H9 (cell line): ENCODE results near the gene DDX51. TPM values are rescaled to one million over a fixed set of nuclear protein-coding genes. Genes with fewer than 3 reads are reported as not detected.

Experiments used
- DNase-seq: peaks from one replicate; pipeline ENCODE4 v3.0.0-alpha.2; 2017
- H2AFZ ChIP-seq: one replicate; pipeline ENCODE4 v1.6.1; 2013; ENCODE audit warnings: mild to moderate bottlenecking, low read length, control low read depth, moderate library complexity
- H2AK5ac ChIP-seq: 2 replicates; pipeline ENCODE4 v1.6.1; 2013; ENCODE audit warnings: low read length, control low read depth, mixed read lengths; ENCODE audit not compliant: insufficient read length
- H2BK120ac ChIP-seq: one replicate; pipeline ENCODE4 v1.6.1; 2013; ENCODE audit warnings: low read depth, mild to moderate bottlenecking, low read length, control low read depth, inconsistent platforms; ENCODE audit not compliant: poor library complexity, severe bottlenecking
- H2BK12ac ChIP-seq: 2 replicates; pipeline ENCODE4 v1.6.1; 2013; ENCODE audit warnings: low read length, control low read depth, mixed read lengths, low read depth; ENCODE audit not compliant: insufficient read length
- H2BK15ac ChIP-seq: 2 replicates; pipeline ENCODE4 v1.6.1; 2013; ENCODE audit warnings: low read depth, low read length, control low read depth
- H2BK20ac ChIP-seq: one replicate; pipeline ENCODE4 v1.6.1; 2013; ENCODE audit warnings: low read depth, mild to moderate bottlenecking, low read length, control low read depth, inconsistent platforms; ENCODE audit not compliant: poor library complexity, severe bottlenecking
- H2BK5ac ChIP-seq: 2 replicates; pipeline ENCODE4 v1.6.1; 2013; ENCODE audit warnings: low read length, control low read depth, mixed read lengths; ENCODE audit not compliant: insufficient read length
- H3K14ac ChIP-seq: 2 replicates; pipeline ENCODE4 v1.6.1; 2013; ENCODE audit warnings: low read length, control low read depth; ENCODE audit not compliant: insufficient read depth
- H3K18ac ChIP-seq: 2 replicates; pipeline ENCODE4 v1.6.1; 2013; ENCODE audit warnings: low read depth, mild to moderate bottlenecking, mixed read lengths, low read length, control low read depth; ENCODE audit not compliant: insufficient read length
- H3K23ac ChIP-seq: 2 replicates; pipeline ENCODE4 v1.6.1; 2013; ENCODE audit warnings: low read length, control low read depth, mixed read lengths, low read depth; ENCODE audit not compliant: insufficient read length
- H3K23me2 ChIP-seq: 2 replicates; pipeline ENCODE4 v1.6.1; 2013; ENCODE audit warnings: low read depth, mild to moderate bottlenecking, mixed read lengths, low read length, control low read depth; ENCODE audit not compliant: insufficient read length, poor library complexity, severe bottlenecking
- H3K27ac ChIP-seq: 2 replicates; pipeline ENCODE4 v1.5.1; 2013; ENCODE audit warnings: low read length, control low read depth, mixed read lengths, low read depth; ENCODE audit not compliant: insufficient read length
- H3K27me3 ChIP-seq: 2 replicates; pipeline ENCODE4 v1.6.1; 2013; ENCODE audit warnings: low read length, control low read depth, inconsistent platforms; ENCODE audit not compliant: insufficient read depth
- H3K4ac ChIP-seq: 2 replicates; pipeline ENCODE4 v1.6.1; 2013; ENCODE audit warnings: low read depth, mild to moderate bottlenecking, control low read depth, inconsistent platforms, low read length, moderate library complexity
- H3K4me1 ChIP-seq: 2 replicates; pipeline ENCODE4 v1.6.1; 2013; ENCODE audit warnings: low read length, control low read depth, inconsistent platforms; ENCODE audit not compliant: insufficient read depth
- H3K4me2 ChIP-seq: 2 replicates; pipeline ENCODE4 v1.6.1; 2013; ENCODE audit warnings: low read length, control low read depth, mixed read lengths; ENCODE audit not compliant: insufficient read length, insufficient read depth
- H3K56ac ChIP-seq: 2 replicates; pipeline ENCODE4 v1.6.1; 2013; ENCODE audit warnings: low read depth, mild to moderate bottlenecking, mixed read lengths, low read length, control low read depth; ENCODE audit not compliant: insufficient read length
- H3K79me1 ChIP-seq: 2 replicates; pipeline ENCODE4 v1.6.1; 2013; ENCODE audit warnings: low read depth, mild to moderate bottlenecking, moderate library complexity, low read length, control low read depth, inconsistent platforms; ENCODE audit not compliant: insufficient read depth, poor library complexity, severe bottlenecking
- H3K79me2 ChIP-seq: 2 replicates; pipeline ENCODE4 v1.6.1; 2013; ENCODE audit warnings: low read length, control low read depth, inconsistent platforms; ENCODE audit not compliant: insufficient read depth
- H3K9ac ChIP-seq: 2 replicates; pipeline ENCODE4 v1.6.1; 2013; ENCODE audit warnings: low read length, control low read depth, mixed read lengths; ENCODE audit not compliant: insufficient read length; ENCODE audit errors: extremely low read depth
- H3K9me3 ChIP-seq: one replicate; pipeline ENCODE4 v1.6.1; 2013; ENCODE audit warnings: low read depth, low read length, inconsistent platforms; ENCODE audit not compliant: control insufficient read depth
- H3T11ph ChIP-seq: one replicate; pipeline ENCODE4 v1.6.1; 2013; ENCODE audit warnings: mild to moderate bottlenecking, low read length, control low read depth, inconsistent platforms
- H4K20me1 ChIP-seq: one replicate; pipeline ENCODE4 v1.6.1; 2013; ENCODE audit not compliant: control insufficient read depth, insufficient read length, insufficient read depth
- H4K5ac ChIP-seq: 2 replicates; pipeline ENCODE4 v1.6.1; 2013; ENCODE audit warnings: low read depth, mild to moderate bottlenecking, mixed read lengths, low read length, control low read depth; ENCODE audit not compliant: insufficient read length
- H4K8ac ChIP-seq: replicated peaks from 2 replicates; pipeline ENCODE4 v1.6.1; 2013; ENCODE audit warnings: low read length, control low read depth, mixed read lengths, low read depth; ENCODE audit not compliant: insufficient read length
- H4K91ac ChIP-seq: 2 replicates; pipeline ENCODE4 v1.6.1; 2013; ENCODE audit warnings: low read depth, mild to moderate bottlenecking, moderate library complexity, mixed read lengths, low read length, control low read depth; ENCODE audit not compliant: insufficient read length
- H3K27ac Mint-ChIP-seq, 3 experiments: 2 replicates in 2 of 3; 3 replicates in 1 of 3; pipeline ENCODE4 v1.8.0; 2020 to 2021; ENCODE audit warnings: mixed read lengths in 3 of 3, mild to moderate bottlenecking in 1 of 3, moderate library complexity in 1 of 3
- H3K27me3 Mint-ChIP-seq: 2 replicates; pipeline ENCODE4 v1.8.0; 2021; ENCODE audit warnings: low read depth, mild to moderate bottlenecking, moderate library complexity, mixed read lengths
- H3K36me3 Mint-ChIP-seq, 3 experiments: 2 replicates in 2 of 3; 3 replicates in 1 of 3; pipeline ENCODE4 v1.8.0; 2020 to 2021; ENCODE audit warnings: low read depth in 3 of 3, mixed read lengths in 3 of 3; ENCODE audit not compliant: insufficient read depth in 1 of 3
- H3K4me1 Mint-ChIP-seq, 2 experiments: 2 replicates each; pipeline ENCODE4 v1.8.0; 2020; ENCODE audit warnings: mixed read lengths in 2 of 2
- H3K4me3 Mint-ChIP-seq, 2 experiments: 2 replicates in 1 of 2; 3 replicates in 1 of 2; pipeline ENCODE4 v1.8.0; 2020 to 2021; ENCODE audit warnings: mild to moderate bottlenecking in 2 of 2, mixed read lengths in 2 of 2, moderate library complexity in 1 of 2
- H3K9me3 Mint-ChIP-seq, 2 experiments: 2 replicates in 1 of 2; 3 replicates in 1 of 2; pipeline ENCODE4 v1.8.0; 2020; ENCODE audit warnings: mild to moderate bottlenecking in 2 of 2, mixed read lengths in 2 of 2, moderate library complexity in 1 of 2
- WGBS: extraction: QIAGEN DNeasy Blood & Tissue Kit; methylation state at CpG from one replicate; pipeline ENCODE4 v1.1.7; 2013; ENCODE audit warnings: missing lambda C conversion rate, low lambda C conversion rate, mixed read lengths; ENCODE audit not compliant: insufficient read length; ENCODE audit errors: extremely low coverage; 5-methylcytosine and 5-hydroxymethylcytosine counted together
- total RNA-seq: library from RNA; stranded (reverse); gene quantifications from 2 replicates; pipeline ENCODE4 v1.2.1, GENCODE V29; 2021
- TF ChIP-seq, protein P1 (sequence below): fragments of 200-600 bp; sonication (generic); conservative IDR thresholded peaks from 3 replicates; pipeline ENCODE4 v1.8.0; 2021; ENCODE audit warnings: antibody characterized with exemption, mild to moderate bottlenecking

DDX51 gene
- total RNA-seq, 1 experiment from 2014 or later: 37.9 TPM

DNA sequence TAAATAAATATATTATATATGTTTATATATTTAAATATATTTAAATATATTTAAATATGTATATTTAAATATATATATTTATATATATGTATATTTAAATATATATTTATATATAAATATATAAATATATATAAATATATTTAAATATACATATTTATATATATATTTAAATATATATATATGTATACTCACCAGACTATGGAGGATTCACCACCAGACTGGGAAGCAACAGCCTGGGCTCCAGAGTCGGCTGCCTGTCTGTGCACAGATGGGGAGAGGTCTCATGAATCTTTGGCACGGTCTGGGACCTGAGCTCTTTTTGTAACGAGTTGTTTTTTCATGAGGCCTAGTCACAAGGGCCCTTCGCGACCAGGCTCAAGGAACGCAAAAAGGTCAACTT lies 21.5 kb upstream of the DDX51 start:
- Histone ChIP-seq H2BK15ac (no peak overlapping the region), H4K91ac (no peak overlapping the region), H3K56ac (no peak overlapping the region), H4K5ac (no peak overlapping the region), H3K4ac (no peak overlapping the region), H3K4me1 (no peaks in the 10 kb centered on the region), H2AFZ (no peak overlapping the region), H4K20me1 (no peaks in the 10 kb centered on the region), H3K79me1 (no peaks in the 10 kb centered on the region), H3T11ph (no peak overlapping the region), H2AK5ac (no peak overlapping the region), H3K27ac (no peak overlapping the region), H3K27me3 (no peaks in the 10 kb centered on the region; the same call in 1 of the 2 replicates), H2BK20ac (no peak overlapping the region), H3K4me2 (no peak overlapping the region), H2BK120ac (no peak overlapping the region), H2BK12ac (no peak overlapping the region), H3K9ac (no peak overlapping the region), H3K14ac (no peak overlapping the region), H3K9me3 (no peaks in the 10 kb centered on the region), H3K18ac (no peak overlapping the region), H3K23ac (no peak overlapping the region), H3K79me2 (no peaks in the 10 kb centered on the region), H2BK5ac (no peak overlapping the region), H3K23me2 (no peaks in the 10 kb centered on the region), H4K8ac (no peak overlapping the region)
- no peak overlapping the region; a peak in 1 of 7 replicates for H3K27ac Mint-ChIP-seq
- H3K9me3 Mint-ChIP-seq: peaks cover 9 to 13% of the 10 kb centered on the region in 2 experiments; a peak in 4 of 5 replicates
- H3K36me3 Mint-ChIP-seq: peaks cover 0 to 6% (median 0%) of the 10 kb centered on the region in 3 experiments; a peak in 1 of 7 replicates
- H3K4me3 Mint-ChIP-seq: no peak overlapping the region
- no CpG with 5 or more reads among the region's 6 CpGs for WGBS
- peaks cover 61% of the 10 kb centered on the region for H3K27me3 Mint-ChIP-seq
- TF ChIP-seq, protein P1, sequence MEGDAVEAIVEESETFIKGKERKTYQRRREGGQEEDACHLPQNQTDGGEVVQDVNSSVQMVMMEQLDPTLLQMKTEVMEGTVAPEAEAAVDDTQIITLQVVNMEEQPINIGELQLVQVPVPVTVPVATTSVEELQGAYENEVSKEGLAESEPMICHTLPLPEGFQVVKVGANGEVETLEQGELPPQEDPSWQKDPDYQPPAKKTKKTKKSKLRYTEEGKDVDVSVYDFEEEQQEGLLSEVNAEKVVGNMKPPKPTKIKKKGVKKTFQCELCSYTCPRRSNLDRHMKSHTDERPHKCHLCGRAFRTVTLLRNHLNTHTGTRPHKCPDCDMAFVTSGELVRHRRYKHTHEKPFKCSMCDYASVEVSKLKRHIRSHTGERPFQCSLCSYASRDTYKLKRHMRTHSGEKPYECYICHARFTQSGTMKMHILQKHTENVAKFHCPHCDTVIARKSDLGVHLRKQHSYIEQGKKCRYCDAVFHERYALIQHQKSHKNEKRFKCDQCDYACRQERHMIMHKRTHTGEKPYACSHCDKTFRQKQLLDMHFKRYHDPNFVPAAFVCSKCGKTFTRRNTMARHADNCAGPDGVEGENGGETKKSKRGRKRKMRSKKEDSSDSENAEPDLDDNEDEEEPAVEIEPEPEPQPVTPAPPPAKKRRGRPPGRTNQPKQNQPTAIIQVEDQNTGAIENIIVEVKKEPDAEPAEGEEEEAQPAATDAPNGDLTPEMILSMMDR: no peak
- DNase-seq: no peak
- 0 out of 4 replicates have a peak, but pooled peaks cover 0 to 2% of the 10 kb centered on the region in 2 experiments for H3K4me1 Mint-ChIP-seq
